GM13976 (cell line): Measurements from ENCODE around the gene E2F1.

ENCODE experiments used
- DNase-seq: peaks from one replicate; pipeline ENCODE4 v3.0.0; 2012; ENCODE audit warnings: low spot score
- CTCF ChIP-seq: IDR thresholded peaks from 2 replicates; pipeline ENCODE4 v1.5.1; 2012; ENCODE audit warnings: borderline replicate concordance, mild to moderate bottlenecking; ENCODE audit not compliant: insufficient read depth; ENCODE audit errors: extremely low read depth, missing control alignments, control extremely low read depth
- in situ Hi-C: fragments of 300-500 bp; cut with MboI; formaldehyde crosslinking; loops from one replicate; pipeline ENCODE4 v1.12.0; 2022; ENCODE audit warnings: low sequenced_read_pairs, mixed read lengths, inconsistent platforms; ENCODE audit not compliant: unreplicated experiment

The E2F1 gene

GRCh38 chr20:33721391-33722140 is 35.4 kb upstream of the E2F1 start:
- no peak for DNase-seq
- no peak for TF ChIP-seq CTCF
- in situ Hi-C loops: no loop called here

- no peak for TF ChIP-seq CTCF
- in situ Hi-C loops: no loop called here
- peak; percentile 99 for DNase-seq
Measured at GRCh38 chr20:33719989-33720709, 34.0 kb upstream of the E2F1 start, which contains the start of gene PXMP4. TSS of gene PXMP4 (minus strand) at chr20:33720310. CDS start at chr20:33720207, 103 bp downstream.

- in situ Hi-C loops: no loop called here
Measured at GRCh38 chr20:33719277-33719988, 33.2 kb upstream of the E2F1 start.

GRCh38 chr20:33716498-33716897 is 30.3 kb upstream of the E2F1 start:
- in situ Hi-C loops: no loop called here
- TF ChIP-seq CTCF: no peak
- no peak for DNase-seq

More at GRCh38 chr20:33719277-33719988, 33.2 kb upstream of the E2F1 start:
- no peak for DNase-seq
- TF ChIP-seq CTCF: no peak

GRCh38 chr20:33713865-33714367 is 27.7 kb upstream of the E2F1 start:
- no peak for TF ChIP-seq CTCF
- in situ Hi-C loops: no loop called here
- no peak for DNase-seq

- in situ Hi-C loops: no loop called here
- no peak for DNase-seq
- TF ChIP-seq CTCF: no peak
Measured at GRCh38 chr20:33711446-33711738, 25.2 kb upstream of the E2F1 start.
